Measurements from ENCODE around the gene OTOA.
"Not testable (repeated sequence)": the region's sequence is repeated elsewhere in the genome, so short reads cannot be mapped to it uniquely, and the experiment has no call there.

Gene OTOA

DNA sequence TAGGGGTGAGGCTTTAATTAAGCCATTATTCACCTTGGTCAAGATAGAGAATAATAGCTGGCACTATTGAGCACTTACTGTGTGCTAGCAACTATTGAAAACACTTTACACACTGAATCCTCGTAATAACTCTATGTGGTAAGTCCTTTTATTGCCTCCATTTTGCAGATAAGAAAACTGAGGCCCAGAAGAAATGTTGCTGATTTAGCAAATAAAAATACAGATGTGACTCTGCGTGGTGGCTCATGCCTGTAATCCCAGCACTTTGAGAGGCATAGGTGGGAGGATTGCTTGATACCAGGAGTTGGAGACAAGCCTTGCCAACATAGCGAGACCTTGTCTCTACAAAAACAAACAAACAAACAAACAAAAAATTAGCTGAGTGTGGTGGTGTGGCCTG, 19.4 kb downstream of the OTOA start:
- DNase-seq: no peak

DNA sequence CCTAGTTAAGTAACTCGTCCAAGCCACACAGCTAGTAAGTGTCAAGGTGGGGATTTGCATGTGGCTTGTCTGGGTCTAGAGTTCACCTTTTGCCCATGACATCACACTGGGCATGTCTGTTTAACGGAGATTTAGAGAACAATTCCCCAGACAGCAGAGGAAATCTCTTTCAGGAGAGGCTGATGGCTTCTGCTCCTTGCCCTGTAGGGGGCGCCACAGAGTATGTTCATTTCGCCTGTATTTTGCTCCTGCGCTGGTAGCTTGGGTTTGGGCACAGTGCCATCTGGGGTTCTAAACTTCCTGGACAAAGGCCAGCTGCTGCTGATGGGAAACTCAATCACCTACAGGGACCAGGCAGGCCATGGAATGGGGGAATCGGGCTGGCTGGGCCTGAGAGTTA, 20.4 kb downstream of the OTOA start:
- peak; percentile 33 for DNase-seq

DNA sequence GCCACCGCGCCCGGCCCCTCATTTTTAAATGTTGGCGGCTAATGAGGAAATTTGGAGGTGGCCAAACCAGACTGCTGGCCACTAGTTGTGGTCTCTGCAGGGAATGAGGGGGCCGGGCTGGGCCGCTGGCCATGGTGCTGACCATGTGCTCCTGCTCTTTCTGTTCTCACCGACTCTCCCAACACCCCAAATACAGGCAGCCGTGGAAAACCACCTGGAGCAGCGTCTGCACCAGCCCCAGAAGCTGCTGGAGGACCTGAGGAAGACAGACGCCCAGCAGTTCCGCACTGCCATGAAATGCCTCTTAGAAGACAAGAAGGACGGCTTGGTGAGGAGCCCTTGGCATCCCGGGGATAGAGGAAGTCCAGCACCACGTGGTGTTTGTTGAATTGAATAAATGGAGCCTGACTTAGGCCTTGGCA, 21.3 kb downstream of the OTOA start:
- no peak for DNase-seq

DNA sequence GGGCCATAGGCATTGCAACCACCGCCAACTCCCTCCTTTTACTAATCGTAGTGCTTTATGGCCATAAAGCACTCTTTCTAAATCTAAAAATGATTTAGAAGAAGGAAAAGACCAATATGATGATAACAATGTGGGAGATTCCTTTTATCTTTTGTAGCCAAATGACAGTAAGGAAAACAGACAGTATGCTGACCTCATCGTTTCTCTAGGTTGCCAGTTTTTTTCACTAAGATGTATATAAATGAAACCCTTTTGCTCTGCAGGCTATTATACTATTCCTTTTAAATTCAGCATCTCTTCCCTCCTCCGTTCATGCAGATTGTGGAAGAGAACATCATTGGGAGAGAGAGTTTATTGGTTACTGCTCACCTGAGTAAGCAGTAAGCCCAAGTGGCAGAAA, 25.3 kb downstream of the OTOA start:
- DNase-seq: no peak

DNA sequence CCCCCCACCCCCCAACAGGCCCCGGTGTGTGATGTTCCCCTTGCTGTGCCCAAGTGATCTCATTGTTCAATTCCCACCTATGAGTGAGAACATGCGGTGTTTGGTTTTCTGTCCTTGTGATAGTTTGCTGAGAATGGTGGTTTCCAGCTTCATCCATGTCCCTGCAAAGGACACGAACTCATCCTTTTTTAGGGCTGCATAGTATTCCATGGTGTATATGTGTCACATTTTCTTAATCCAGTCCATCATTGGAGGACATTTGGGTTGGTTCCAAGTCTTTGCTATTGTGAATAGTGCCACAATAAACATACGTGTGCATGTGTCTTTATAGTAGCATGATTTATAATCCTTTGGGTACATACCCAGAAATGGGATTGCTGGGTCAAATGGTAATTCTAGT, 27.2 kb downstream of the OTOA start:
- DNase-seq: not testable (repeated sequence)

DNA sequence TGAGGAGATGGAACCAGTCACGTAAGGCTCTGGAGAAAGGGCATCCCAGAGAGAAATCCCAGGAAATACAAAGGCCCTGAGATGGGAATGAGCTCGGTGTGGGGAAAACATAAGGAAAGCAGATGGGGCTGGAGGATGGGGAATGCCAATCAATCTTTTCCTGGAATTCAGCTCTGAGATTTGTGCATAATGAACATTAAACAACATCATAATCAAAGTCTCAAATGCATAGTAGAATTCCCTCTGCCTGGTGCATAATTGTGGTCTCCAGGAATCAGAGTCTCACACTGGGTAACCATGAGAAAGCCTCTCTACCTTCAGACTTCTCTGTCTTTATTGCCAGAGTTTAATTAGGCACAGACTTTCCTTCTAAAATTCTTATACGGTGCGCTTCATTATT, 30.8 kb downstream of the OTOA start:
- no peak for DNase-seq

DNA sequence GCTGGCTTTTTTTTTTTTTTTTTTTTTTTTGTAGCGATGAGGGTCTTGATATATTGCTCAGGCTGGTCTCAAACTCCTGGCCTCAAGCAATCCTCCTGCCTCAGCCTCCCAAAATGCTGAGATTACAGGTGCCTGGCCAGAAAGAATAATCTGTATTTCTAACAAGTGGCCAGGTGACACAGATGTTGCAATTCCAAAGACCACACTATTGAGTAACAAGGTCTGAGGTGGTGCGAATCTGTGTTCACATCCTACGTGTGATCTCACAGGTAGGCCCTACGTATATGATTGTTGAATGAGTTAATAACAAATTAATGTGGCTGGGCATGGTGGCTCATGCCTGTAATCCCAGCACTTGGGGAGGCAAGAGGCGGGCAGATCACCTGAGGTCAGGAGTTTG, 33.3 kb downstream of the OTOA start:
- no peak for DNase-seq

DNA sequence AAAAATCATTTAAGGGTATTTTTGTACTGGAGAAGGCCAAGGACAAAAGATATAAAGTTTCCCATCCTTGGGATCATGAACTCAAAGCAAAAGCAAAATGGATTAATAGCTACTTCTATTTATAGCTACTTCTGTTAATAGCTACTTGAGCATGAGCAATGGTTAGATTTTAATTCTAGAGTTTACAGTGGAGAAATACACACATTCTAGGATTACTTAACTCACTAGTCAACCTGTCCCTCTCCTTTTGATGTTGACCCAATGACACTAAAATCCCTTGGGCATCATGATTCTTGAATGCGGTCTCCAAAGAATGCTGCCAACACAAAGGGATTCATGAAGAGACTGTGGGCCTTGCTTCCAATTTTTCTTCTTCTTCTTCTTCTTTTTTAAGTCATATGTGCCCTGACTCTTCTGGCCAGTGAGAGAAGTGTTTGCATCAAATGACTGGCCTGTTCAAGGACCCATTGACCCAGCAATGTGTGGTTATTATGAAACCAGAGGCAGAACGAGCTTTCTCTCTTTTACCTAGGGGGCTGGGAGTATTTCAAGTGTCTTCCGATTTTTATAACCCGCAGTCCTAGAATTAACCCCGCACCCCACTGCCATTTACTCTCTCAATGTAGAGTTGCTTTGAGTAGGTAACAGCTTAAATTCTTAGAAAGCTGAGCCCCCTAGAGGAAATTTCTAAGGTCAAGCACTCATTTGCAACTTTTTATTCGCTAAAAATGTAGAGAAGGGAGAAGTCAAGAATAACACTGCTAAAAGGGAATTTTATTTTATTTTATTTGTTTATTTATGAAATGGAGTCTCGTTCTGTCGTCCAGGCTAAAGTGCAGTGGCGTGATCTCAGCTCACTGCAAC, 34.6 kb downstream of the OTOA start:
- DNase-seq: no peak

DNA sequence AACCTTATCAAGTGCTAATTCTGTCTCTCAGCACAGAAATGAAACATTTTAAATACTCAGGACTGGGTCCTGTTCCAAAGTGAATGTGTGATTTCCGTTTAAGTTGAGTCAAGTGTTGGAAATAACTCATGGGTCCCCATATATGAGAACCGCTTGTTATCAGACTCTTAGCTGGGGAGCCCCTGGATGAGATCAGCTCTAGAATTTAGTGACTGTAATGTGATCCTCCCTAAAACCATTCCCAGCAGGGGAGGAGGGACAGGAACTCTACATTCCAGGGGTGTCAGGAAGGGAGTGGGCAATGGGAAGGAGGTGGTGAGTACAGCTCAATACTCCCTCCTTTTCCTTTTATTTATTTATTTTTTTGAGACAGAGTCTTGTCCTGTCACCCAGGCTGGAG, 37.5 kb downstream of the OTOA start:
- DNase-seq: no peak

DNA sequence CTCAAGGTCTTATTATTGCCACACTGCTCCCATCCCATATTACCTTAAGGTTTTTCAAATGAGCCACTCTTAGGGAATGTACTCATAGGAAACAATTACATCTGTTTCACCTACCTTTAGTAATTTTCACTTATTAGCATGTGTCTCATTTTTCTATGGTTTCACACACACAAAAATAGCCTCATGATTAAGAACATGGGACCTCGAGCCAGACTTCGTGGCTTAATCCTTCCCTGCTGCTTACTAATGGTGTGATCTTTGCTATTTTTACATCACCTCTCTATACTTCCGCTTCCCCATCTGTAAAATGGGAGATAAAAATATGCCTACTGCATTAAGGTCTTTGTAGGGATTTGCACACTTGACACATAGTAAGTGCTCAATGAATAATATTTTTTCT, 38.5 kb downstream of the OTOA start:
- no peak for DNase-seq

DNA sequence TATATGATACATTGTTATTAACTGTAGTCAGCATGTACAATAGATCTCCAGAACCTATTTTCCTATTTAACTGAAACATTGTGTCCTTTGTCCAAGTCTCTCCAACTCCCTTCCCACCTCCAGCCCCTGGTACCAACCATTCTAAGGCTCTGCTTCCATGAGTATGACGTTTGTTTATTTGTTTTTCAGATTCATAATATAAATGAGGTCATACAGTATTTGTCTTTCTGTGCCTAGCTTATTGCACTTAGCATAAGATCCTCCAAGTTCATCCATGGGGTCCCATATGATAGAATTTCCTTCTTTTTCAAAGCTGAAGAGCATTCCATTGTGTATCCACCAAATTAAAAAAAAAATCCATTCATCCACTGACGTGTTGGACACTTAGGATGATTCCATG, 39.4 kb downstream of the OTOA start:
- DNase-seq: no peak

DNA sequence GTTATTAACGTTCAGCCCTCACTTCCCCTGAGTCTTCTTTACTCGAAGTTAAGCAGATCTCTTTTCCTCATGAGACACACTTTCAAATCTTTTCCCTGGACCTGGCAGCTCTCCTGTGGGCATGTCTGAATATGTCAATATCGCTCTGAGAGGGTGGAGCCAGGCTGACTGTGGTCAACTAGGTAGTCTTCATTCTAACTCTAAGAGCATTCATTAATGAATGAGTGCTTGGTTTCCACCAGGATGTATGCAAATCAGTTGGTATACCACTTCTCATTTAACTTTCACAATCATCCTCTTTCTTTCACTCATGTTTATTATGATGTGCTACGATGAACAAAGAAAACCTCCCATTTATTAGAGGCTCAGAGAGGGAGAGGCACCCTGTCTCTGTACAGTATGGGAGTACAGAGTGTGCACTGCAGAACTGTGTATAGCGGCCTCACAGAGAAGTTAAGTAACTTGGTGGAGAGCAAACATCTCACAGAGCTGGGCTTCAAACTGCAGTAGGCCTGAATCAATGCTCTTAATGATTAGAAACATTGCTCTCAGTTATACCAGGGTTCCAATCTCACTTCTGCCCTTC, 39.9 kb downstream of the OTOA start:
- no peak for DNase-seq

DNA sequence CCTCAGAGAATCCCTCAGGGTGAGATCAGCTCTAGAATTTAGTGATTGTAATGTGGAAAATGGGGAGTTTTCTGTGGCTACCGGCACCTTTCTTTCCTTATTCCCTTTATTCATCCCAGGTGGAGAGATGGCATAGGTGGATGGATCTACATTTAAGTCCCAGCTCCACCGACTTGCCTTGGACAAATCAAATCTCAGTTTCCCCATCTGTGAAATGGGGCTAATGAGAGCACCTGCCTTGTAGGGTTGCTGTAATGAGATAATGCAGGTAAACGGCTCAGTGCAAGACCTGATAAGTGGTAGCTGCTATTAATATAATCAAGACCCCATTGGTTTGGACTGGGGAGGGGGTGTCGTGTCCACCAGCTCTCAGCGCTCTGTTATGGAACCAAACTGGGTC, 40.5 kb downstream of the OTOA start:
- DNase-seq: no peak

DNA sequence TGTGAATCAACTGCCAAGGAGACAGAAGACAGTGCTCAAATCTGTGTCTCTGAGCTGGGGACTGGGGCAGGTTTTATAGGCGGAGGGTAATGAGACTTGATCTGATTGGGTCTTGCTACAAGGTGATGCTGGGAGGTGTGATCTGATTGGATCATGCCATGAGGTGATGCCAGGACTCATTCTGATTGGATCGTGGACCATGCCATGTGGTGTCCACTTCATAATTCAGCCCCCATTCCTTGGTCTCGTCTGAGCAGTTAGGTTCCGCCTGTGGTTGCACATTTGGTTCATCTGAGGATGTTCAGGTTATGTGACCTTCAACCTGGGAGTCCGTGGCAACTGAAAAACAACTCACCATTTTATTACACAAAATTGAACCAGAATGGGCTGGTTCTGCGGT, 41.0 kb downstream of the OTOA start:
- no peak for DNase-seq

DNA sequence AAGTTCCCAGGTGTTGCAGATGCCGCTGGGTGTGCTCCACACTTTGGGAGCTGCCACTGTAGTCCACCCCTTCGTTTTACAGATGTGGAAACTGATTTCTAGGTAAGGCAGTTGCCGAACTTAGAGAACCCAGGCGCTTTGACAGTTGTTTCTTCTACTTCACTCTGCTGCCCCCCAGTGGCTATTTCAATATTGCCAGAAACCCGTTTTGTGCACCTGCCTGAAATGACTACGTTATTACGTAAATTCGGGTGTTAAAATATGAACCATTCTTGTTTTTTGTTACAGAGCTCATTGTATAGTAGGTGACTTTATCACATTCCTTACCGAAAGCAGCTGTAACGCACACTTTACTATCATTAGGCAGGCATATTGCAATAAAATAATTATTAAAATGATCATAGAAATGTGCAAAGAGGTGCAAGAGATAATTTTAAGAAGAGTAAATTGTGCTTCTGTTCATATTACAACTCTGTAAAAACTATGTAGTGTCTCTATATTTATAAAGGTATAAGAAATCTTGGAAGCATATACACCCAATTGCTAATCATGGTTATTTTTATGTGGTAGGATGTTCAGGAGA, 44.9 kb downstream of the OTOA start:
- DNase-seq: peak; percentile 79

DNA sequence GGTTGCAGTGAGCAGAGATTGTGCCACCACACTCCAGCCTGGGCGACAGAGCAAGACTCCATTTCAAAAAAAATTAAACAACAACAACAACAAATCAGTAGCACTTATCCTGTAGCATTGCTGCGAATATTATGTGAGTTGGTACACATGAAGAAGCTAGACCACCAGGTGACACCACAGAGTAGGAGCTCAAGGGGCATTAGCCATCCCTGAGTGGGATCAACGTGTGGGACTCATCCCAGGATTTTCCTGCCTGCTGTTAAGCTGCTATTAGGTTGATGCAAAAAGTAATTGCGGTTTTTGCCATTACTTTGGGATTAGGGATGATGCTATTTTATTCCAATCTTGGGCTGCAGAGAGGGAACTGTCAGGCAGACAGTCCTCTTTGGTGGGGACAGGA, 47.2 kb downstream of the OTOA start:
- no peak for DNase-seq

DNA sequence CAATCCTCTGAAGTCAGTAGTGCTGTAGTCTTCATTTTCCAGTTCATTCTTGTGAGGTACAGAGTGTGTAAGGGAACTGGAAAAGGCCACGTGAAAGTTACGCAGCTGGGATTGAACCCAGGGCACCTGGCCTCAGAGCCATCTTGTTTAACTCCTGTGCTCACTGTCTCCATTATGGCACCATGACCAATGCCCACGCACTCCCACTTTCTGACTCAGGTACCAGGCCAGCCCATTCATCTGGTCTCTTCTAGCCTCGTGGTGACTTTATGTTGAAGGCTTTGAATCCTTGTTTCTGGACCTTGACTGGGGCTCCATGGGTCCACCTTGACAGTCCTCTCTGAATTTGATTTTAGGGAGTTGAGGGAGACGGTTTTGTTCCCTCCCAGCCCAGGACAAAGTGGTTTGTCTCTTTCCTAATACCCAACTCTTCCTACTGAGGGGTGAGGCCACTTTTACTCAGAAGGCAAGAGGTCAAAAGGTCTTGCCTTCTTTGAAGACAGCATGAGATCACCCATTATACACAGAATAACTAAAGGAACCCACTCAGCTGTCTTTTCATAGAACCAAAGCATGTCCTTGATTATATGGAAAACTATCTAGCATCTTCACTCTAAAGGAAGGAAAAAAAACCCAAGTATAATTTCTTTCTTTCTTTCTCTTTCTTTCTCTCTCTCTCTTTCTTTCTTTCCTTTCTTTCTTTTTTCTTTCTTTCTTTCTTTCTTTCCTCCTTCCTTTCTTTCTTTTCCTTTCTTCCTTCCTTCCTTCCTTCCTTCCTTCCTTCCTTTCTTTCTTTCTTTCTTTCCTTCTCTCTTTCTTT, 50.0 kb downstream of the OTOA start:
- DNase-seq: no peak

DNA sequence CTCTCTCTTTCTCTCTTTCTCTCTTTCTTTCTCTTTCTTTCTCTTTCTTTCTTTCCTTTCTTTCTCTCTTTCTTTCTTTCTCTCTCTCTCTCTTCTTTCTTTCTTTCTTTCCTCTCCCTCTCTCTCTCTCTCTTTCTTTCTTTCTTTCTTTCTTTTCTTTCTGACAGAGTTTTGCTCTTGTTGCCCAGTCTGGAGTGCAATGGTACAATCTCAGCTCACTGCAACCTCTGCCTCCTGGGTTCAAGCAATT, 50.5 kb downstream of the OTOA start:
- DNase-seq: not testable (repeated sequence)

DNA sequence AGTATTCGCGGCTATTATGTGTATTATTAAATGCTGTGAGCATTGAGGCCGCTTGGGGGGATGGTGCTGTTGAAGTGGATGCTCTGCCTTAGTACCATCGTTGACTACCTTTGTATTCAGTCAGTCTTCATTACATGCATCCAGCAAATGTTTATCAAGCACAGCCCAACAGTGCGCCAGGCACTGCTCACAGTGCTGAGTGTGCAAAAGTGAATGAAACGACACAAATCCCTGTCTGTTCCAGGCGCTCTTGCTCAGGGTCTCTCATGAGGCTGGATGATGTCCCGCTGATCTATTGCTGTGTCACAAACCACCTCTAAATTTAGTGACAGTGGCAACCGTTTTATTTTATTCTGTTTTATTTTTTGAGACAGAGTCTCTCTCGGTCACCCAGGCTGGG, 53.8 kb downstream of the OTOA start:
- DNase-seq: no peak

DNA sequence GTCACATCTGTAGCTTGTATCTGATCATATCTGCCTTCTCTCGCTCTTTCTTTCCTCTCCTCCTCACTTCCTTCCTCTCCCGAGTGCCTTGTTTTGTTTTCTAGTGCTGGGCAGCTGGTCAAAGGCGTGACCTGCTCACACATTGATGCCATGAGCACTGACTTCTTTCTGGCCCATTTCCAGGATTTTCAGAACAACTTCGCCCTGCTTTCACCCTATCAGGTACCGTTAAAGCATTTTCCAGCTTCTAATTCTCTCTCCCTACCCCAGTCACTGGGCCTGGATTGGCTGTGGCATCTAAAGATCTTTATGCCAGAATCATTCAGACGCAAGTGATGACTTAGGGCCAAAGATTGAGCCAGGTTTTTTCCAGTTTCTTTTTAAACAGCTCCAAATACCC, 55.5 kb downstream of the OTOA start:
- no peak for DNase-seq

DNA sequence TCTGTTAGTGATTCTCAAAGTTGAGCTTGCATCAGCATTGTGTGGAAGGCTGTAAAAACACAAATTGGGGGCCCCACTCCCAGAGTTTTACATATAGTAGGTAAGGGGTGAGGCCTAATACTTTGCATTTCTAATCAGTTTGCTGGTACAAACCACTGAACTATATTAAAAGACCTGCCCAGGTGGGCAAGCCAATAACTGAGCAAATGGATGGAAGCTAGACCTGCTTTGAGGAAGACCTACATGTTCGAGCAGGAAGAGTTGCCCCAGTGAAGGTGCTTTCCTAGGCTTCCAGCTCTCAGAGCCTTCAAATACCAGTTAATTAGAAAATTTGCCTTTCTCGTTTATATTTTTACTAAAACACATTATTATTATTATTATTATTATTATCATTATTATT, 56.8 kb downstream of the OTOA start:
- no peak for DNase-seq

DNA sequence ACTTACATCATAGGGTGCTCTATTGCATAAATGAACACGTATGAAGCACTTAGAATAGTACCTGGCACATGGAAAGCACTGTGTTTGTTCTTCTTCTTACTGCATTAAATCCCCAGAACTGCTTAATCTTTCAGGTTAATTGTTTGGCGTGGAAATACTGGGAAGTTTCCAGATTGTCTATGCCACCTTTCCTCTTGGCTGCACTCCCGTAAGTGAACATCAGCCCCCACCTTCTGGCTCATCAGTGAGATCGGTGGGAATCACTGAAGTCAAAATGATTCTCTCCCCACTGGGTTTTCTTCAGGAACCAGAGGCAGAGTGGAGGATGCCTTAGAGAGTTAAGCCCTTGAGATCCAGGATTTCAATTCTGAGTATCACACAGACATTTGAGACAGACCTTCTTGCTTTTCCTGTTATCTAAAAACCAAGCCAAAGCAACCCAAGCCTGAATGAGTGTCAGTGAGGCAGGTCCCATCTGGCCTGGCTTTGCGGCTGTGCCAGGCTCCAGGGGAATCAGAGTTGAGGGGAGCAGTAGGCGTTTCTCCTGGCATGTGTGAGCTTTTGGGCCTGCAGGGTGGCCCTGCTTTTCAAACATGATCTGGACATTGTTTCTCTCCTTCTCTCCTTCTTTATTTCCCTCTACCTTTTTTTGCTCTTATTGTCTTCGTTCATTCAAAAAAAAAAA, 59.1 kb downstream of the OTOA start:
- no peak for DNase-seq

DNA sequence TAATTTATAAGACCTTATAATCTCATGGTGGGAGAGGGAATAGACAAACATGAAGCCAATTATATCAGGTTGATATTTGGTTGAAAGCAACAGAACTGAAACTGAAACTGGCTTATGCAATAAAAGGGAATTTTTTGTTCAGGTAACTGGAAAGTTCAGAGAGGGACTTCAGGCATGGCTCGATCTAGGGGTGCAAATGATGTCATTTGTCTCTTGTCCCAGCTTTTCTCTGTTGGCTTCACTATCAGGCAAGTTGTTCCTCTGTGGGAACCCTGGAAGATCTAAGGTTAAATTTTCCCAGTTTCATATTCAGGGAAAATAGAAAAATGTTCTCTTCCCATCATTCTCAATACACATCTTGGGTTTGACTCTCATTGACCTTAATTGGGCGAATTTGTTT, 59.8 kb downstream of the OTOA start:
- no peak for DNase-seq

Data from stimulated activated CD4-positive, alpha-beta T cell treated with anti-CD3 and anti-CD28 coated beads, Interleukin-4, amount 100 ng/mL, for 1 hour (primary cell).